ENCODE data around the gene SYNJ2. TPM values are rescaled to one million over a fixed set of nuclear protein-coding genes. Genes with fewer than 3 reads are reported as not detected.
"Not testable (repeated sequence)": the region's sequence is repeated elsewhere in the genome, so short reads cannot be mapped to it uniquely, and the experiment has no call there.

Gene SYNJ2, protein sequence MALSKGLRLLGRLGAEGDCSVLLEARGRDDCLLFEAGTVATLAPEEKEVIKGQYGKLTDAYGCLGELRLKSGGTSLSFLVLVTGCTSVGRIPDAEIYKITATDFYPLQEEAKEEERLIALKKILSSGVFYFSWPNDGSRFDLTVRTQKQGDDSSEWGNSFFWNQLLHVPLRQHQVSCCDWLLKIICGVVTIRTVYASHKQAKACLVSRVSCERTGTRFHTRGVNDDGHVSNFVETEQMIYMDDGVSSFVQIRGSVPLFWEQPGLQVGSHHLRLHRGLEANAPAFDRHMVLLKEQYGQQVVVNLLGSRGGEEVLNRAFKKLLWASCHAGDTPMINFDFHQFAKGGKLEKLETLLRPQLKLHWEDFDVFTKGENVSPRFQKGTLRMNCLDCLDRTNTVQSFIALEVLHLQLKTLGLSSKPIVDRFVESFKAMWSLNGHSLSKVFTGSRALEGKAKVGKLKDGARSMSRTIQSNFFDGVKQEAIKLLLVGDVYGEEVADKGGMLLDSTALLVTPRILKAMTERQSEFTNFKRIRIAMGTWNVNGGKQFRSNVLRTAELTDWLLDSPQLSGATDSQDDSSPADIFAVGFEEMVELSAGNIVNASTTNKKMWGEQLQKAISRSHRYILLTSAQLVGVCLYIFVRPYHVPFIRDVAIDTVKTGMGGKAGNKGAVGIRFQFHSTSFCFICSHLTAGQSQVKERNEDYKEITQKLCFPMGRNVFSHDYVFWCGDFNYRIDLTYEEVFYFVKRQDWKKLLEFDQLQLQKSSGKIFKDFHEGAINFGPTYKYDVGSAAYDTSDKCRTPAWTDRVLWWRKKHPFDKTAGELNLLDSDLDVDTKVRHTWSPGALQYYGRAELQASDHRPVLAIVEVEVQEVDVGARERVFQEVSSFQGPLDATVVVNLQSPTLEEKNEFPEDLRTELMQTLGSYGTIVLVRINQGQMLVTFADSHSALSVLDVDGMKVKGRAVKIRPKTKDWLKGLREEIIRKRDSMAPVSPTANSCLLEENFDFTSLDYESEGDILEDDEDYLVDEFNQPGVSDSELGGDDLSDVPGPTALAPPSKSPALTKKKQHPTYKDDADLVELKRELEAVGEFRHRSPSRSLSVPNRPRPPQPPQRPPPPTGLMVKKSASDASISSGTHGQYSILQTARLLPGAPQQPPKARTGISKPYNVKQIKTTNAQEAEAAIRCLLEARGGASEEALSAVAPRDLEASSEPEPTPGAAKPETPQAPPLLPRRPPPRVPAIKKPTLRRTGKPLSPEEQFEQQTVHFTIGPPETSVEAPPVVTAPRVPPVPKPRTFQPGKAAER (N-terminal part only)
- total RNA-seq: 39.6 to 42.7 TPM (median 41.0 TPM) in 3 replicates

DNA sequence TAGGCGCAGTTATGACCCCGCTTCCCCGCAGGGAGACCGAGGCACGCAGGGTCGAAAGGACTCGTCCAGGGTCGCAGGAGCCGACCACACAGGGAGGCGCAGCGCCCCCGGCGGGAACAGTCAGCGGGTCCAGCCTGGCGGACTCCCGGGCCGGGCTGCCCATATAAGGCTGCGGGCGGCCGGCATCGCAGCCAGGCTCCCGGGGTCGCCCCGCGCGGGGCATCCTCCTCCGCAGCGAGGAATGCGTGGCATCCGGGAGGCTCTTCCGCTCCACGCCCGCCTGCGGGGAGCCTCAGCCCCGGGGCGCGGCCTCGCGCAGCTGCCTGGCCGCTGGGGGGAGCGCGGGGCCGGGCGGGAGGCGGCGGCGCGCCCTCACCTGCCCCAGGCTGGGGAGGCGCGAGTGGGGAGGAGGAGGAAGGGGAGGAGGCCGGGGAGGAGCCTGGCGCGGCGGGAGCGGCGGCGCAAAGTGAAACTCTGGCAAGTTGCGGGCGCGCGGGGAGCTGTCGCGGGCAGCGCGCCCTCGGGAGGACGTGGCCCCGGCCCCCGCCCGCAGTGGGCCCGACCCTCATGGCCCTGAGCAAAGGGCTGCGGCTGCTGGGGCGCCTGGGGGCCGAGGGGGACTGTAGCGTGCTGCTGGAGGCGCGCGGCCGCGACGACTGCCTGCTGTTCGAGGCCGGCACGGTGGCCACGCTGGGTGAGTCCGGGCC lies at the start of gene SYNJ2:
SYNJ2 (plus strand) TSS at position 469 of the 707 bp plus-strand sequence; CDS start at position 568, 99 bp downstream.
- peak within 1 kb of the TSS; percentile 81 for H3K4me3 Mint-ChIP-seq
- no peaks in the 10 kb centered on the region for H3K9me3 Mint-ChIP-seq
- H3K36me3 Mint-ChIP-seq: no peaks in the 10 kb centered on the region
- H3K27me3 Mint-ChIP-seq (ENCODE audit: low read depth): peaks cover 3% of the 10 kb centered on the region
- H3K4me1 Mint-ChIP-seq: peaks cover 42% of the 10 kb centered on the region
- TF ChIP-seq, protein P1, sequence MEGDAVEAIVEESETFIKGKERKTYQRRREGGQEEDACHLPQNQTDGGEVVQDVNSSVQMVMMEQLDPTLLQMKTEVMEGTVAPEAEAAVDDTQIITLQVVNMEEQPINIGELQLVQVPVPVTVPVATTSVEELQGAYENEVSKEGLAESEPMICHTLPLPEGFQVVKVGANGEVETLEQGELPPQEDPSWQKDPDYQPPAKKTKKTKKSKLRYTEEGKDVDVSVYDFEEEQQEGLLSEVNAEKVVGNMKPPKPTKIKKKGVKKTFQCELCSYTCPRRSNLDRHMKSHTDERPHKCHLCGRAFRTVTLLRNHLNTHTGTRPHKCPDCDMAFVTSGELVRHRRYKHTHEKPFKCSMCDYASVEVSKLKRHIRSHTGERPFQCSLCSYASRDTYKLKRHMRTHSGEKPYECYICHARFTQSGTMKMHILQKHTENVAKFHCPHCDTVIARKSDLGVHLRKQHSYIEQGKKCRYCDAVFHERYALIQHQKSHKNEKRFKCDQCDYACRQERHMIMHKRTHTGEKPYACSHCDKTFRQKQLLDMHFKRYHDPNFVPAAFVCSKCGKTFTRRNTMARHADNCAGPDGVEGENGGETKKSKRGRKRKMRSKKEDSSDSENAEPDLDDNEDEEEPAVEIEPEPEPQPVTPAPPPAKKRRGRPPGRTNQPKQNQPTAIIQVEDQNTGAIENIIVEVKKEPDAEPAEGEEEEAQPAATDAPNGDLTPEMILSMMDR (IDR thresholded peaks at IDR 0.05; ENCODE audit: unreplicated experiment): peak; percentile 32
- H3K27ac Mint-ChIP-seq: peak within 1 kb of the TSS; percentile 92
- DNase-seq (ENCODE audit: low spot score in 2 of 2, unreplicated experiment in 2 of 2): peak; percentile 75 to 80

DNA sequence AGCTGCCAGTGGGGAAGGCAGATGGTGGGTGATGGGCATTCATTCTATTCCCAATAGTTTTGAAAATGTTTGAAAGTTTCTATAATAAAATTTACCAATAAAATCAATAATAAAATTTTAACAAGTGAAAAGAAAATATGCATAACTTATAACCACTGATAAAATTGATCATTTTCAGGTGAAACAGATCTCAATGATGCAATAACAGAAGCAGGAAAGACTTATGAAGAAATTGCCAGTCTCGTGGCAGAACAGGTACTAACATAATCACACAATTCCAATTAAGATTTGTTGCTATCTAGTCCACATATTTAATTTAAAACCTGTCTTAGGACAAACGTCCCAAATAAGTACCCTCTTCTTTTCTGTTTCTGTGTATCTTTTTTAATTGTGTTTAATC lies 45.9 kb upstream of the SYNJ2 start:
- Mint-ChIP-seq H3K4me1 (no peaks in the 10 kb centered on the region), H3K27ac (no peak overlapping the region), H3K9me3 (no peaks in the 10 kb centered on the region), H3K4me3 (no peak overlapping the region), H3K27me3 (ENCODE audit: low read depth) (no peaks in the 10 kb centered on the region), H3K36me3 (peaks cover 30% of the 10 kb centered on the region)
- TF ChIP-seq, protein P1 (IDR thresholded peaks at IDR 0.05; ENCODE audit: unreplicated experiment): no peak
- no peak for DNase-seq (ENCODE audit: low spot score in 2 of 2, unreplicated experiment in 2 of 2)

DNA sequence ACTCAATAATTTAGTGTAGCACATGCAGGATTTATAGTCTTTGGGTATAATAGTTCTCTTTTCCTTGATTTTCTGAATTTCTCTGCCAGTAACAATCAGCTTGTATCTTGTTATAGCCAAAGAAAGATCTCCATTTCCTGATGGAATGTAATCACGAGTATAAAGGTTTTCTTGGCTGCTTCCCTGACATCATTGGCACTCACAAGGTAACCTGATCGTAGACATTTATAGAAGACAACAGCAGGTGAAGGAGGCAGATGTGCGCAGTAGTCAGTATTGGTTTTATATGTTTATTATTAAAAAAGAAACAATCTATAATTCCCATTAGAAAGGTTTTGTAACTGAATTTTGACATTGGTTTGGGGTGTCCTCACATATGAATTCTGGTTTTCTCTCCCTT lies 44.3 kb upstream of the SYNJ2 start:
- TF ChIP-seq, protein P1 (IDR thresholded peaks at IDR 0.05; ENCODE audit: unreplicated experiment): no peak
- H3K27ac Mint-ChIP-seq: no peak overlapping the region
- DNase-seq (ENCODE audit: low spot score in 2 of 2, unreplicated experiment in 2 of 2): no peak
- H3K27me3 Mint-ChIP-seq (ENCODE audit: low read depth): no peaks in the 10 kb centered on the region
- H3K9me3 Mint-ChIP-seq: no peaks in the 10 kb centered on the region
- no peak overlapping the region for H3K4me3 Mint-ChIP-seq
- H3K36me3 Mint-ChIP-seq: peaks cover 28% of the 10 kb centered on the region
- H3K4me1 Mint-ChIP-seq: no peaks in the 10 kb centered on the region

DNA sequence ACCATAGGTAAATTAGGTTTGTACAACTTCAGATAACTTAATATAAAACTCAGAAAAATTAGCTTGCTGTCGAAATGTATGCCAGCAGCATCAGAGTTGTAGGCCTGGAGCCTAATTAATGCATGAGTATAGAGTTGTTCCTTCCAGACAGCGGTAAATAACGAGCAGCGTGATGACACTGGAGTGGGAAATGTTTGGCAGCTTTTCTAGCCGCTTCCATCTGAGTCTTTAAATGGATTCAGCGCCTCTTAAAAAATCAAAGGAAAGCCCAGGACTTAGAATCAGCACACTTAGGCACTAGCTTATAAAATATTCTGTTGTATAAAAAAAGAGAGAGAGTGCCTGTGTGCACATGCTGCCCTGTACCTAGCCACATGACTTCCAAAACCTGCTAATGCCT lies 43.7 kb upstream of the SYNJ2 start:
- TF ChIP-seq, protein P1 (IDR thresholded peaks at IDR 0.05; ENCODE audit: unreplicated experiment): no peak
- Mint-ChIP-seq H3K4me3 (no peak overlapping the region), H3K4me1 (no peaks in the 10 kb centered on the region), H3K27me3 (ENCODE audit: low read depth) (no peaks in the 10 kb centered on the region), H3K9me3 (no peaks in the 10 kb centered on the region), H3K27ac (no peak overlapping the region), H3K36me3 (peaks cover 30% of the 10 kb centered on the region)
- DNase-seq (ENCODE audit: low spot score in 2 of 2, unreplicated experiment in 2 of 2): no peak

DNA sequence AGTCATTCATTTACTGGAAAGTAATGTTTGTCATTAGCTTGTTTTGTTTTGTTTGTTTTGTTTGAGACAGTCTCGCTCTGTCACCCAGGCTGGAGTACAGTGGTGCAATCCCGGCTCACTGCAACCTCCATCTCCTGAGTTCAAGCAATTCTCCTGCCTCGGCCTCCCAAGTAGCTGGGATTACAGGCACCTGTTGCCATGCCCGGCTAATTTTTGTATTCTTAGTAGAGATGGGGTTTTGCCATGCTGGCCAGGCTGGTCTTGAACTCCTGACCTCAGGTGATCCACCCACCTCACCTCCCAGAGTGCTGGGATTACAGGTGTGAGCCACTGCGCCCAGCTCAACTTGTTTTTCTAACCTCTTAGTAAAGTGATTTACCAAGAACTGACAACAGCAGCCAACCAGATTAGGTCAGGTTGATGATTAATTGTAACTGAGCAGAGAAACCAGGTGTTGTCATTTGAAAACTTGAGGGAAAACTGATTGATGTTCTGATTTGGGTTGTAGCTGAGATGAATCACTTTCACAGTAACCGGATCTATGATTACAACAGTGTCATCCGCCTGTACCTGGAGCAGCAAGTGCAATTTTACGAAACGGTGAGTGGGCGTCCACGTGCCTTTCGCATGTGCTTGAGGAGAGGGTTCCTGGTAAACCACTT lies 41.2 kb upstream of the SYNJ2 start:
- H3K27ac Mint-ChIP-seq; H3K4me3 Mint-ChIP-seq; DNase-seq (ENCODE audit: low spot score in 2 of 2, unreplicated experiment in 2 of 2); H3K9me3 Mint-ChIP-seq; H3K4me1 Mint-ChIP-seq; H3K27me3 Mint-ChIP-seq (ENCODE audit: low read depth): not testable (repeated sequence)
- peaks cover 42% of the 10 kb centered on the region for H3K36me3 Mint-ChIP-seq

Data from mesothelial cell of epicardium (in vitro differentiated cells).